GM21360 (cell line): ENCODE data around the gene MEGF11.

Experiments
- ATAC-seq: cut with Tn5 transposase; IDR thresholded peaks from one replicate; pipeline ENCODE4 v1.9.1; 2021; ENCODE audit warnings: mild to moderate bottlenecking, moderate library complexity; ENCODE audit not compliant: unreplicated experiment

MEGF11 gene

GRCh38 chr15:66253418-66254088 is at the start of gene MEGF11:
Gene MEGF11 (minus strand): TSS chr15:66253750. CDS start chr15:66128403, 125,347 bp downstream.
- no peak for ATAC-seq

DNA sequence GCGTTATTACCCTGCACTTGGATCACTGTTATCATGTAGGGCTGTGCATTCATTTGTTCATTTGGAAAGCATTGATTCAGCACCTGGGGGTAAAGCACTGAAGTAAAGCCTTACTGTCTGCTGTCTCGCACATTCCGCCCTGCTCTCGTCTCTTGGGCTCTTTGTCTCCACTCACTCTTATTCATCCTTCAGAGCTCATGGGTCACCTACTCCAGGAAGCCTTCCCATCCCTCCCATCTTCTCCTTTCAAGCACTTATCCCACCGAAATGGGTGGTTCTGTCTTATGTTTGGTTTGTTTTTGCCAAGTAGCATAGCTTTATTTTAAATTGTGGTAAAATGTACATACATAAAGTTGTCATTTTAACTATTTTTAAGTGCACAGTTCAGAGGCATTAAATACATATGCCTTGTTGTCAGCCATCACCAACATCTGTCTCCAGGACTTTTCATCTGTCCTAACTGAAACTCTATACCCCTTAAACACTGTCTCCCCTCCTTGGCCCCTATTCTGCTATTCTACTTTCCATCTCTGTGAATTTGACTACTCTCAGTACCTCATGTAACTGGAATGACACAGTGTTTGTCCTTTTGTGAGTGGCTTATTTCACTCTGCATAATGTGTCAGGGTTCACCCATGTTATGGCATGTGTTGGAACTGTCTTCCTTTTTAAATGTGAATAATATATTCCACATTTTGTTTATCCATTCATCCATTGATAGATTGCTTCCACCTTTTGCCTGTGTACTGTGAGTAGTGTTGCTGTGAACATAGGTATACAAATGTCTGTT is 49.1 kb upstream of the MEGF11 start:
- ATAC-seq: no peak

DNA sequence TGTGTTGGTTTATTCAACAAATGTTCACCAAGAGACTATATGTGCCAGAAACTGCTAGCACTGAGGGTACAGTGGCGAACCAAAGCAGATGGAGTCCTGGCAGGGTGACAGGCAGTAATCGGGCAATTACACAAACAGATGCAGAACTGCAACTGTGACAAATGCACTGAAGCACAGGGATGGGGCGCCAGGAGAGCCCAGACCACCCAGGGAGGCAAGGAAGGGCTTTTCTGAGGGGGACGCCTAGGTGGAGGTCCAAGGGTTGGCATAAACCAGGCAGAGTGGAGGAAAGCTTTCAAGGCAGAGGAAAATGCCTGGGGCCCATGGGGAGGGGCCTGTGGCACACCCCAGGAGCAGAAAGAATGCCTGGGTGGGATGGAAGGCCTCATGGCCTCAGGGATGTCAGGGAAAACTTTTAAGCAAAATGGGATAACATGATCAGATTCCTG is 45.3 kb upstream of the MEGF11 start:
- no peak for ATAC-seq

DNA sequence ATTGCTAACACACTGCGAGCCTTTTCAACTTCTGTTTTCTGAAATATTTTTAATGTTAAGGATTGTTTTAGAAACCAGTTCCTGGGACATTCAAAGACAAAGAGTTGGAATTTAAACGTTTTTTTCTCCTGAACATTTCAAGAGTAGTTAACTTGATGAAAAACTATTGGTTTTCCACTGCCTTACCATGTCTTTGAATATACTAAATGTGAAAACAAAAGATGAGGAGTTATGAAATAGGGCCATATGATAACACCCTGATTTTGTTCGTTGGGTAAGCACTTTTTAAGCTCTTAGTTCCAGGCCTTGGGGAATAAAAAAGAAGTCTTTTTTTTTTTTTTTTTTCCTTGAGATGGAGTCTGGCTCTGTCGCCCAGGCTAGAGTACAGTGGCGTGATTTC is 42.6 kb upstream of the MEGF11 start:
- no peak for ATAC-seq

GRCh38 chr15:66294932-66295235 is 41.3 kb upstream of the MEGF11 start:
- no peak for ATAC-seq

DNA sequence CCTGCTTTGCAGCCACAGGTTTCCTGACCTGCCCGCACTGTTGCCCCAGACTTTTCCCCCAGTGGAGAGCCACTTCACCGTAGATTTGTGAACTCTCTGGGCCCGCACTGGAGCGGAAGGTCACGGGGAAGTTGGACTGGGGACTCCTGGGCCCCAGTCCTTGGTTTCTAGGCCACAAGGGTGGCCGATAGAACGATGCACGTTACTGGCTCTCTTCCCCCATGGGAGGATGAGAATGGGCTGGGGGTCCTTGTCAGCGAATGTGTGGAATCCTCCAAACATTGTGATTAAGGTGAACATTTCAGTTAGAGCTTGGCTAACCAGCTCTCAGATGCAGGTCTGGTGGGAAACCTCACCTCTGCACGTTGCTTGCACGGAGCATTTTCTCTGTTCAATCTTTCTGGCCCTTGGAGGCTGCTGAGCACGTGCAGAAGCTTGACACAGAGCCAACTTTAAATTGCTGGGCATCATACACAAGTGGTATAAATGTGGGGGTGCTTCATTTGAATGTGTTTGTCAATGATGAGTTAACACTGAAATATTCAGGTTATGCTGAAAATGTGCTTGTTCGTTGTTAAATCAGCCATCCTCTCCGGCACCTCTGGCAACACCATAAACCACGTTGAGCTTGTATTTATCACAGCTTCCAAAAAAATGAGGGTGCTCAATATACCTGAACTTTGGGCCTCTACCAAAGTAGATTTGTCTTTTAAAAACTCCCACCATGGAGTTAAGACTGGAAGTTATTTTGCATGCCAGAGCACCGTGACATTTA is 40.8 kb upstream of the MEGF11 start:
- ATAC-seq: peak; percentile 17

DNA sequence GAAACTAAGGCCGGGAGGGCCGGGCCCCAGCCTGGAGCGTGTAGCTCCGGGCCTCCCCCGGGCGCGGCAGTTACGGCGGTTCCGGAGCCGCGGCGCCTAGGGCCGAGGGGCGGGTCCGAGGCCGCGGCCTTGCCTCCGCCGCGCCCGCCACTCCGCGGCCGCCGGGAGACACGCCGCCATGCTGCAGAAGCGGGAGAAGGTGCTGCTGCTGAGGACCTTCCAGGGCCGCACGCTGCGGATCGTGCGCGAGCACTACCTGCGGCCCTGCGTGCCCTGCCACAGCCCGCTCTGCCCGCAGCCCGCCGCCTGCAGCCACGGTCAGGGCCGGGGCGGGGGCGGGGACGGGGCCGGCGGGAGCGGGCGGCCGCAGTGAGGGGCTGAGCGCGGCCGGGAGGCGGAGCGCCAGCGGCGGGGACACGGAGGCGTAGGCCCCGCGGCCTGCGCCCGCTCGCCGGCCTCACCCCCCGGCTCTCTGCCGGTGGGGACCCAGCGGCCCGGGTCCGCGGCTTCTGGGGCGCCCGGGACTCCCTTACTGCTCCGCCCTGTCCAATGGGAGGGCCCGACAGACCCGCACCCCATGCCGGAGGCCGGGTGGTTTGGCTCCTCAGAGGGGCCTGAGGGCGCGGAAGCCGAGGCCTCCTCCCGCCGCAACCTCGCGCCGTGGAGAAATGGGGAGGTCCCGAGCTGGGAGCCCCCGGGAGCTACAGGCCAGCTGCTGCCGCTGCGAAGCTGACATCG is 40.0 kb upstream of the MEGF11 start, which contains the start of gene DIS3L:
Gene DIS3L (plus strand): TSS at position 150 of the 738 bp plus-strand sequence. CDS start 29 bp downstream, at position 179.
- peak; percentile 58 for ATAC-seq

- ATAC-seq: peak; percentile 12
These were observed 39.2 kb upstream of the MEGF11 start for GRCh38 chr15:66292571-66293418.

DNA sequence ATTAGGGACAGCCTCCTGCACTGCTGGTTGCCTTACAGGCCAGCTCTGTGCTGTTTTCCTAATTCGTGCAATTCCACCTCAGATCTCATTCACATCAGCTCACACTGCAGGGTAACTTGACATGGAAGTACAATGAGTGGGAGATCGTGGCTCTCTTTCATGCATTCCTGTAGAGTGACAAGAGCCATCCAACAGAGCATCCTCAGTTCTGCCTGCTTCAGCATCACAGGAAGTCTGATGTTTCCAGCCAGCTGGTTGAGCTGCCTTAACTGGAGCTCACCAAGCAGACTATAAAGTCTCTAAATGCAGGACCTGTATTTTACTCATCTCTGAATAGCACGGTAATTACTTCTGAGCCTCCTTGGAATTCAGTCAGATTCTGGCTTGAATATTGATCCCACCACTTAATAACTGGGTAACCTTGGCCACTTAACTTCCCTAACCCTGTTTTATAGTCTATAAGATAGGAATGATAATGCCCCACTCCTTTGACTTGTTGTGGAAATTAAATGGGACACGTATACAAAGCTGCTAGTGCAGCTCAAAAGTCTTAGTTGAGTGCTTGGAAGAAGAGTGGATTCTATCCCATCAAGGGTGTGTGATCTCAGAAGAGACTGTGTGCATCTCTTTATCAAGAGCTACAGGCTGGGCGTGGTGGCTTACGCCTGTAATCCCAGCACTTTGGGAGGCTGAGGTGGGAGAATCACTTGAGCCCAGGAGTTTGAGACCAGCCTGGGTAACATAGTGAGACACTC is 38.4 kb upstream of the MEGF11 start:
- ATAC-seq: no peak

- ATAC-seq: no peak
These were observed 37.0 kb upstream of the MEGF11 start for GRCh38 chr15:66290518-66290917.

DNA sequence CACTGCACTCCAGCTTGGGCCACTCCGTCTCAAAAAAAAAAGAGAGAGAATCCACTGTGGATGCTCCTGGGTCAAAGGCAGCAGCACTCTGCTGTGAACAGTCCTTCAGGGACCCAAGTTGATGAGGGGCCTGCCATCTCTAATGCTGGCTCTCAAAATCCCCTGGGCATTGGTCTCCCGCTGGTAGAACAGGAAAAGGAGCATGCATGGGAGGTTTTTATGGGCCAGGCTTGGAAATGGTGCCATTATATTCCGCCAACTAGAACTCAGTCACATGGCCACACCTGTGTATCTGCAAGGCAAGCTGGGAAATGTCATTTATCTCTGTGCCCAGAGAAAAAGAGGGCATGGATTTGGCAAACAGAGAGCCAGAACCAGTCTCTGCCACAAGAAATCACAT is 36.5 kb upstream of the MEGF11 start:
- no peak for ATAC-seq

DNA sequence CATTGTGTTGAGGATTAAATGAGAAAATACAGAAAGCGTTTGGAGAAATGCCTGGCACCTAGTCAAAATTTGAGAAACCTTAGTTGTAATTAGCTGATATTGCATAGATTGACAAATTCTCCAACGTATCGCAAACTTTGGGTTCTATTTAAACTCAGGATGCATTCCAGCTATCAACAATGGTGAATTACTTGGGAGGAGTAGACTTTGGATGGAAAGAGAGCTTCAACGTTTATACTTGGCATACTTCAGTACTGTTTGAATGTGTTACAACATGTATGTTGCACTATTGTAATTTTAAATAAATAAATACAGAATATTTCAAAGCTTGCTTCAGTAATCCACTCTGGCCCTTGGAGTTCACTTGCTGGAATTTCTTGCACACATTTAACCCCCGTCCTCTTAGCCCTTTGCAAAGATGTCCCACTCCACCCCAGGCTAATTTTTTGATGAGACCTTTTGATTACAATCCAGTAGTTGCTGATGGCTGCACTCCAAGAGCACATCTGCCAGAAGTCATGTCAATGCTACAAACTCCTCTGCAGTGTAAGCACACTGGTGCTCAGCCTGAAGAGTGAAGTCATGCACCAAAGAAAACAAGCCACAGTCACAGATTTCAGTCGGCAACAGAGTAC is 35.1 kb upstream of the MEGF11 start:
- no peak for ATAC-seq

DNA sequence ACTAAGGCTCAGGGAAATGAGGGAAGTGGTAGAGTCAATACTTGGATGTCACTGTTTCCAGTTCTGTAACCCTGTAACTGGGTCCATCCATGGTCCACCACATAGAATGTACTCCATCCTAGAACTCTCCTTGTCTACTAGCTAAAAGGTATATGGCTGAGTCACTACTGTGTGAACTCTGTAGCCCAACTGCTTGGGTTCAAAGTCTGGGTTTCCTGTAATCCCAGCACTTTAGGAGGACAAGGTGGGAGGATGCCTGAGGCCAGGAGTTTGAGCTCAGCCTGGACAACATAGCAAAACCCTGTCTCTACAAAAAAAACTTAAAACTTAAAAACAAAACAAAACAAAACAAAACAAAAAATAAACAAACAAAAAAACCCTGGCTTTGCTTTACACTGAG is 34.5 kb upstream of the MEGF11 start:
- ATAC-seq: no peak

GRCh38 chr15:66287461-66288057 is 34.0 kb upstream of the MEGF11 start:
- ATAC-seq: no peak

DNA sequence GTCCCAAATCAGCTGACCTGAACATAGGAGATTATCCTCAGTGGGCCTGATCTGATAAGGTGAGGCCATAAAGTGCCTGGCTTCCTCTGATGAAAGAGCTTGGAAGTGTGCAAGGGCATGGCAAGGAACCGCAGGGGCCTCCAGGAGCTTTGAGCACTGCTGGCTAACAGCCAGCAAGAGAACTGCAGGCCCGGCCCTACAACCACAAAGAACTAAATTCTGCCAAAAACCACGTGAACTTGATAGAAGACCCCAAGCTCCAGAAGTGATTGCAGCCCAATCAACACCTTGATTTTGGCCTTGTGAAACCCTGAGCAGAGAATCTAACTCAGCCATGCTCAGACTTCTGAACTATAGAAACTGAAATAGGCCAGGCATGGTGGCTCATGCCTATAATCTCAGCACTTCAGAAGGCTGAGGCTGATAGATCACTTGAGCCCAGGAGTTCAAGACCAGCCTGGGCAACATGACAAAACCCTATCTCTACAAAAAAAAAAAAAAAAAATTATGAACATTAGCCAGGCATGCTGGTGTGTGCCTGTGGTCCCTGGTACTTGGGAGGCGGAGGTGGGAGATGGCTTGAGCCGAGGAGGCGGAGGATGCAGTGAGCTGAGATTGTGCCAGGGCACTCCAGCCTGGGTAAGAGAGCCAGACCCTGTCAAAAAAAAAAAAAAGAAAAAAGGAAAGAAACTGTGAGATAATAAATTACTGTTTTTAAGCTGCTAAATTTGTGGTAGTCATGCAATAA is 32.2 kb upstream of the MEGF11 start:
- ATAC-seq: no peak

- no peak for ATAC-seq
These were observed 30.7 kb upstream of the MEGF11 start for GRCh38 chr15:66284271-66284670.

DNA sequence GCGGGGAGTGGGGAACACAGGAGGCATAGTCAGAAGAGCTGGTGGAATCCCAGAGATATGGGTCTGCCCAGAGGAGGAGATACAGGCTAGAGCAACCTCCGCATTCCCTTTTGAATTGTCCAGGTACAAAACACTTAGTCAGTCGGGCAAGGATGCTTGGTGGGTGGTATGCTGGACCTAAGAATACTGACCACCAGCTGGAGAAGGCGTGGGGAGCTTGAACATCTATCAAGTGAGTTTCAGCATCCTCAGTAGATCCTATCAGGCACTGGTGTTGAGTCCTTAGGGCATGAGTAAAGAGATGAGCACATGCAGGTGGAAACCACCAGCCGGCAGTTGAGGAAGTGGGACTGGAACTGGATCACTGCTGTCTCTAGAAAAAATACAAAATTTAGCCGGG is 25.1 kb upstream of the MEGF11 start:
- no peak for ATAC-seq

DNA sequence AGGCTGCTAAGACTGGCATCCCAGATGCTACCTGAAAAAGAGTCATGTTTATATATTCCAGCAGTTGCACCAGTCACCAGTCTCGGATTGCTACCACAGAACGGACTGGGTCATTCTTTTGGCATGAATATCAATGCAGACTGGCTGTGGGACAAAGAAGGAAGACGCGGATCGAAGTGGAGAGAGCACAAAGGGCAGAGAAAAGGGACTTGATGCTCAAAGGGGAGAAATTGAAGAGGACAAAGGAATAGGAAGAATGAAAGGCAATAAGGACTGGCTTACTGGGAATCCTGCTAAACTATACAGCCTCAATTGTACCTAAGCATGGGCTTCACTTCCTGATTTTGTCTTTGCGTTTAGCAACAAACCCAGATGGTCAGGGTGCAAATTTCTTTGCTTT is 24.5 kb upstream of the MEGF11 start:
- ATAC-seq: no peak
